H9 (cell line): Measurements from ENCODE around the gene CYP19A1. TPM values are rescaled to one million over a fixed set of nuclear protein-coding genes. Genes with fewer than 3 reads are reported as not detected.

Experiments used
- DNase-seq: peaks from one replicate; pipeline ENCODE4 v3.0.0-alpha.2; 2017
- H2AFZ ChIP-seq: one replicate; pipeline ENCODE4 v1.6.1; 2013; ENCODE audit warnings: mild to moderate bottlenecking, low read length, control low read depth, moderate library complexity
- H2AK5ac ChIP-seq: 2 replicates; pipeline ENCODE4 v1.6.1; 2013; ENCODE audit warnings: low read length, control low read depth, mixed read lengths; ENCODE audit not compliant: insufficient read length
- H2BK120ac ChIP-seq: one replicate; pipeline ENCODE4 v1.6.1; 2013; ENCODE audit warnings: low read depth, mild to moderate bottlenecking, low read length, control low read depth, inconsistent platforms; ENCODE audit not compliant: poor library complexity, severe bottlenecking
- H2BK12ac ChIP-seq: 2 replicates; pipeline ENCODE4 v1.6.1; 2013; ENCODE audit warnings: low read length, control low read depth, mixed read lengths, low read depth; ENCODE audit not compliant: insufficient read length
- H2BK15ac ChIP-seq: 2 replicates; pipeline ENCODE4 v1.6.1; 2013; ENCODE audit warnings: low read depth, low read length, control low read depth
- H2BK20ac ChIP-seq: one replicate; pipeline ENCODE4 v1.6.1; 2013; ENCODE audit warnings: low read depth, mild to moderate bottlenecking, low read length, control low read depth, inconsistent platforms; ENCODE audit not compliant: poor library complexity, severe bottlenecking
- H2BK5ac ChIP-seq: 2 replicates; pipeline ENCODE4 v1.6.1; 2013; ENCODE audit warnings: low read length, control low read depth, mixed read lengths; ENCODE audit not compliant: insufficient read length
- H3K14ac ChIP-seq: 2 replicates; pipeline ENCODE4 v1.6.1; 2013; ENCODE audit warnings: low read length, control low read depth; ENCODE audit not compliant: insufficient read depth
- H3K18ac ChIP-seq: 2 replicates; pipeline ENCODE4 v1.6.1; 2013; ENCODE audit warnings: low read depth, mild to moderate bottlenecking, mixed read lengths, low read length, control low read depth; ENCODE audit not compliant: insufficient read length
- H3K23ac ChIP-seq: 2 replicates; pipeline ENCODE4 v1.6.1; 2013; ENCODE audit warnings: low read length, control low read depth, mixed read lengths, low read depth; ENCODE audit not compliant: insufficient read length
- H3K23me2 ChIP-seq: 2 replicates; pipeline ENCODE4 v1.6.1; 2013; ENCODE audit warnings: low read depth, mild to moderate bottlenecking, mixed read lengths, low read length, control low read depth; ENCODE audit not compliant: insufficient read length, poor library complexity, severe bottlenecking
- H3K27ac ChIP-seq: 2 replicates; pipeline ENCODE4 v1.5.1; 2013; ENCODE audit warnings: low read length, control low read depth, mixed read lengths, low read depth; ENCODE audit not compliant: insufficient read length
- H3K27me3 ChIP-seq: 2 replicates; pipeline ENCODE4 v1.6.1; 2013; ENCODE audit warnings: low read length, control low read depth, inconsistent platforms; ENCODE audit not compliant: insufficient read depth
- H3K4ac ChIP-seq: 2 replicates; pipeline ENCODE4 v1.6.1; 2013; ENCODE audit warnings: low read depth, mild to moderate bottlenecking, control low read depth, inconsistent platforms, low read length, moderate library complexity
- H3K4me1 ChIP-seq: 2 replicates; pipeline ENCODE4 v1.6.1; 2013; ENCODE audit warnings: low read length, control low read depth, inconsistent platforms; ENCODE audit not compliant: insufficient read depth
- H3K4me2 ChIP-seq: 2 replicates; pipeline ENCODE4 v1.6.1; 2013; ENCODE audit warnings: low read length, control low read depth, mixed read lengths; ENCODE audit not compliant: insufficient read length, insufficient read depth
- H3K56ac ChIP-seq: 2 replicates; pipeline ENCODE4 v1.6.1; 2013; ENCODE audit warnings: low read depth, mild to moderate bottlenecking, mixed read lengths, low read length, control low read depth; ENCODE audit not compliant: insufficient read length
- H3K79me1 ChIP-seq: 2 replicates; pipeline ENCODE4 v1.6.1; 2013; ENCODE audit warnings: low read depth, mild to moderate bottlenecking, moderate library complexity, low read length, control low read depth, inconsistent platforms; ENCODE audit not compliant: insufficient read depth, poor library complexity, severe bottlenecking
- H3K79me2 ChIP-seq: 2 replicates; pipeline ENCODE4 v1.6.1; 2013; ENCODE audit warnings: low read length, control low read depth, inconsistent platforms; ENCODE audit not compliant: insufficient read depth
- H3K9ac ChIP-seq: 2 replicates; pipeline ENCODE4 v1.6.1; 2013; ENCODE audit warnings: low read length, control low read depth, mixed read lengths; ENCODE audit not compliant: insufficient read length; ENCODE audit errors: extremely low read depth
- H3K9me3 ChIP-seq: one replicate; pipeline ENCODE4 v1.6.1; 2013; ENCODE audit warnings: low read depth, low read length, inconsistent platforms; ENCODE audit not compliant: control insufficient read depth
- H3T11ph ChIP-seq: one replicate; pipeline ENCODE4 v1.6.1; 2013; ENCODE audit warnings: mild to moderate bottlenecking, low read length, control low read depth, inconsistent platforms
- H4K20me1 ChIP-seq: one replicate; pipeline ENCODE4 v1.6.1; 2013; ENCODE audit not compliant: control insufficient read depth, insufficient read length, insufficient read depth
- H4K5ac ChIP-seq: 2 replicates; pipeline ENCODE4 v1.6.1; 2013; ENCODE audit warnings: low read depth, mild to moderate bottlenecking, mixed read lengths, low read length, control low read depth; ENCODE audit not compliant: insufficient read length
- H4K8ac ChIP-seq: replicated peaks from 2 replicates; pipeline ENCODE4 v1.6.1; 2013; ENCODE audit warnings: low read length, control low read depth, mixed read lengths, low read depth; ENCODE audit not compliant: insufficient read length
- H4K91ac ChIP-seq: 2 replicates; pipeline ENCODE4 v1.6.1; 2013; ENCODE audit warnings: low read depth, mild to moderate bottlenecking, moderate library complexity, mixed read lengths, low read length, control low read depth; ENCODE audit not compliant: insufficient read length
- H3K27ac Mint-ChIP-seq, 3 experiments: 2 replicates in 2 of 3; 3 replicates in 1 of 3; pipeline ENCODE4 v1.8.0; 2020 to 2021; ENCODE audit warnings: mixed read lengths in 3 of 3, mild to moderate bottlenecking in 1 of 3, moderate library complexity in 1 of 3
- H3K27me3 Mint-ChIP-seq: 2 replicates; pipeline ENCODE4 v1.8.0; 2021; ENCODE audit warnings: low read depth, mild to moderate bottlenecking, moderate library complexity, mixed read lengths
- H3K36me3 Mint-ChIP-seq, 3 experiments: 2 replicates in 2 of 3; 3 replicates in 1 of 3; pipeline ENCODE4 v1.8.0; 2020 to 2021; ENCODE audit warnings: low read depth in 3 of 3, mixed read lengths in 3 of 3; ENCODE audit not compliant: insufficient read depth in 1 of 3
- H3K4me1 Mint-ChIP-seq, 2 experiments: 2 replicates each; pipeline ENCODE4 v1.8.0; 2020; ENCODE audit warnings: mixed read lengths in 2 of 2
- H3K4me3 Mint-ChIP-seq, 2 experiments: 2 replicates in 1 of 2; 3 replicates in 1 of 2; pipeline ENCODE4 v1.8.0; 2020 to 2021; ENCODE audit warnings: mild to moderate bottlenecking in 2 of 2, mixed read lengths in 2 of 2, moderate library complexity in 1 of 2
- H3K9me3 Mint-ChIP-seq, 2 experiments: 2 replicates in 1 of 2; 3 replicates in 1 of 2; pipeline ENCODE4 v1.8.0; 2020; ENCODE audit warnings: mild to moderate bottlenecking in 2 of 2, mixed read lengths in 2 of 2, moderate library complexity in 1 of 2
- WGBS: extraction: QIAGEN DNeasy Blood & Tissue Kit; methylation state at CpG from one replicate; pipeline ENCODE4 v1.1.7; 2013; ENCODE audit warnings: missing lambda C conversion rate, low lambda C conversion rate, mixed read lengths; ENCODE audit not compliant: insufficient read length; ENCODE audit errors: extremely low coverage; 5-methylcytosine and 5-hydroxymethylcytosine counted together
- total RNA-seq: library from RNA; stranded (reverse); gene quantifications from 2 replicates; pipeline ENCODE4 v1.2.1, GENCODE V29; 2021
- TF ChIP-seq, protein P1 (sequence below): fragments of 200-600 bp; sonication (generic); conservative IDR thresholded peaks from 3 replicates; pipeline ENCODE4 v1.8.0; 2021; ENCODE audit warnings: antibody characterized with exemption, mild to moderate bottlenecking

CYP19A1 gene
- total RNA-seq, 1 experiment from 2014 or later: not detected

DNA sequence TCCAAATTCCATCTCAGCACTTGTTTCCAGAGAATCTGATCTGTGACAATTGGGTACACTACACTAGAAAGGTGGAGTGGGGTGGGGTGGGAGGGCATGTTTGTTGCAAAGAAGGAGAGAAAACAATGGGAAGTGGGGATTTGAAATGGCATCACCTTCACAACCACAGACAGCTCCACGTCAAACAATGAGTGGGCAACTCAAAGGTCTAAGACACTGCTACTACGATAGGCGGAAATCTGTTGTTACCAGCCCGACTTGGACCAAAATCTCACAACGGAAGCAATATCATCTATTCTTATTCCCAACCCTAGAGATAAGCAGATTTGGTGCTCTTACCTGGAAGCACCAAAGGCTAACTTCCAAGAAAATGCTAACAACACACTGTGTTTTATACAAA is 3.3 kb downstream of the CYP19A1 start:
- Histone ChIP-seq H4K5ac (no peak overlapping the region), H3K56ac (no peak overlapping the region), H3K23ac (no peak overlapping the region), H3K79me1 (no peaks in the 10 kb centered on the region), H3K27me3 (peaks cover 2% of the 10 kb centered on the region; the same call in 1 of the 2 replicates), H2BK12ac (no peak overlapping the region), H3K23me2 (no peaks in the 10 kb centered on the region), H3K27ac (no peak overlapping the region), H3K9ac (no peak overlapping the region), H3K79me2 (no peaks in the 10 kb centered on the region), H2AFZ (no peak overlapping the region), H2BK15ac (no peak overlapping the region), H2BK20ac (no peak overlapping the region), H3K4me2 (no peak overlapping the region), H2BK5ac (no peak overlapping the region), H3K4ac (no peak overlapping the region), H4K91ac (no peak overlapping the region), H3K4me1 (no peaks in the 10 kb centered on the region), H2AK5ac (no peak overlapping the region), H2BK120ac (no peak overlapping the region), H3T11ph (no peak overlapping the region), H3K18ac (no peak overlapping the region), H4K20me1 (no peaks in the 10 kb centered on the region), H4K8ac (no peak overlapping the region), H3K9me3 (no peaks in the 10 kb centered on the region), H3K14ac (no peak overlapping the region)
- Mint-ChIP-seq H3K4me3 (no peak overlapping the region), H3K4me1 (no peaks in the 10 kb centered on the region), H3K27me3 (peaks cover 36% of the 10 kb centered on the region), H3K27ac (no peak overlapping the region), H3K9me3 (no peaks in the 10 kb centered on the region), H3K36me3 (no peaks in the 10 kb centered on the region; a peak in 1 of 7 replicates)
- no peak for DNase-seq
- no CpG with 5 or more reads among the region's 5 CpGs for WGBS
- TF ChIP-seq, protein P1, sequence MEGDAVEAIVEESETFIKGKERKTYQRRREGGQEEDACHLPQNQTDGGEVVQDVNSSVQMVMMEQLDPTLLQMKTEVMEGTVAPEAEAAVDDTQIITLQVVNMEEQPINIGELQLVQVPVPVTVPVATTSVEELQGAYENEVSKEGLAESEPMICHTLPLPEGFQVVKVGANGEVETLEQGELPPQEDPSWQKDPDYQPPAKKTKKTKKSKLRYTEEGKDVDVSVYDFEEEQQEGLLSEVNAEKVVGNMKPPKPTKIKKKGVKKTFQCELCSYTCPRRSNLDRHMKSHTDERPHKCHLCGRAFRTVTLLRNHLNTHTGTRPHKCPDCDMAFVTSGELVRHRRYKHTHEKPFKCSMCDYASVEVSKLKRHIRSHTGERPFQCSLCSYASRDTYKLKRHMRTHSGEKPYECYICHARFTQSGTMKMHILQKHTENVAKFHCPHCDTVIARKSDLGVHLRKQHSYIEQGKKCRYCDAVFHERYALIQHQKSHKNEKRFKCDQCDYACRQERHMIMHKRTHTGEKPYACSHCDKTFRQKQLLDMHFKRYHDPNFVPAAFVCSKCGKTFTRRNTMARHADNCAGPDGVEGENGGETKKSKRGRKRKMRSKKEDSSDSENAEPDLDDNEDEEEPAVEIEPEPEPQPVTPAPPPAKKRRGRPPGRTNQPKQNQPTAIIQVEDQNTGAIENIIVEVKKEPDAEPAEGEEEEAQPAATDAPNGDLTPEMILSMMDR: no peak
